Mucosa of descending colon (tissue), 3 donors: ENCODE data around the gene EFCAB12. TPM values are rescaled to one million over a fixed set of nuclear protein-coding genes. Genes with fewer than 3 reads are reported as not detected.

ENCODE experiments used
- ATAC-seq: fragments of 200-7000 bp; cut with Tn5 transposase; one replicate; pipeline ENCODE4 v1.9.1; 2020; ENCODE audit warnings: mild to moderate bottlenecking, moderate library complexity
- DNase-seq, 3 donors: peaks; one replicate each; pipeline ENCODE4 v3.0.0-alpha.2; 2020
- H3K36me3 ChIP-seq: fragments of 200-600 bp; one replicate; pipeline ENCODE4 v1.8.0; 2021; ENCODE audit warnings: low read depth, mild to moderate bottlenecking
- H3K4me1 ChIP-seq: fragments of 200-600 bp; one replicate; pipeline ENCODE4 v1.8.0; 2021; ENCODE audit warnings: low read depth, mild to moderate bottlenecking
- H3K4me3 ChIP-seq: fragments of 200-600 bp; one replicate; pipeline ENCODE4 v1.8.0; 2021; ENCODE audit warnings: mild to moderate bottlenecking
- H3K9me3 ChIP-seq: fragments of 200-600 bp; one replicate; pipeline ENCODE4 v1.8.0; 2021; ENCODE audit warnings: mild to moderate bottlenecking
- CTCF ChIP-seq: fragments of 200-600 bp; IDR thresholded peaks from one replicate; pipeline ENCODE4 v1.8.0; 2022; ENCODE audit warnings: antibody characterized with exemption, mild to moderate bottlenecking
- intact Hi-C, 2 donors: fragments of 100-400 bp; cut with DNase I in 1 of 2; cut with micrococcal nuclease in 1 of 2; formaldehyde crosslinking; loops; one replicate each; pipeline versions ENCODE4 v1.11.0 to v1.11.1; 2022; cut with DNase I, micrococcal nuclease
- total RNA-seq, 3 donors: library from RNA; stranded (reverse); fragmentation: NEBNext Ultra II Directional in 2 of 3; extraction: Animal tissue kit (Norgen Biotek cat#: 25700) in 2 of 3; gene quantifications; one replicate each; pipeline versions ENCODE4 v1.2.1 to v1.2.4, GENCODE V29; 2021 to 2023
- donor health status: DM: no; HTN: no; CAD: no; lungs with moderate emphysema.
- donor health status: DM: no; HTN: no; CAD: no.
- donor health status: DM: no; HTN: yes; CAD: no.

Gene EFCAB12
- total RNA-seq, 3 donors from 2014 or later = 0.38 to 0.69 (median 0.58) TPM

- H3K36me3 ChIP-seq = no peaks in the 10 kb centered on the region
- DNase-seq = no peak
- no peaks in the 10 kb centered on the region for H3K4me1 ChIP-seq
- no peak for ATAC-seq
- no peaks in the 10 kb centered on the region for H3K9me3 ChIP-seq
- TF ChIP-seq CTCF = no peak
- intact Hi-C loops = no loop called here
- no peak overlapping the region for H3K4me3 ChIP-seq
Measured at GRCh38 chr3:129460155-129460554, 31.7 kb upstream of the EFCAB12 start.

GRCh38 chr3:129453732-129454131 lies 25.3 kb upstream of the EFCAB12 start:
- no peak for ATAC-seq
- no peak overlapping the region for H3K4me3 ChIP-seq
- H3K36me3 ChIP-seq = no peaks in the 10 kb centered on the region
- no peak for TF ChIP-seq CTCF
- no peaks in the 10 kb centered on the region for H3K9me3 ChIP-seq
- H3K4me1 ChIP-seq = no peaks in the 10 kb centered on the region
- no peak for DNase-seq
- intact Hi-C loops = no loop called here

- H3K4me3 ChIP-seq = no peak overlapping the region
- ATAC-seq = no peak
- intact Hi-C loops = no loop called here
Measured at GRCh38 chr3:129449279-129450115, 21.1 kb upstream of the EFCAB12 start.

GRCh38 chr3:129448186-129448895 lies 19.9 kb upstream of the EFCAB12 start:
- DNase-seq (no peak), ATAC-seq (no peak)
- Histone ChIP-seq H3K36me3 (no peaks in the 10 kb centered on the region), H3K4me3 (no peak overlapping the region), H3K4me1 (no peaks in the 10 kb centered on the region), H3K9me3 (no peaks in the 10 kb centered on the region)
- intact Hi-C loops = no loop called here
- no peak for TF ChIP-seq CTCF

More at GRCh38 chr3:129449279-129450115, 21.1 kb upstream of the EFCAB12 start:
- Histone ChIP-seq H3K9me3 (no peaks in the 10 kb centered on the region), H3K36me3 (no peaks in the 10 kb centered on the region), H3K4me1 (no peaks in the 10 kb centered on the region)
- no peak for TF ChIP-seq CTCF
- DNase-seq = no peak

GRCh38 chr3:129446926-129447325 lies 18.5 kb upstream of the EFCAB12 start:
- H3K4me1 ChIP-seq = no peaks in the 10 kb centered on the region
- H3K36me3 ChIP-seq = no peaks in the 10 kb centered on the region
- intact Hi-C loops = no loop called here
- DNase-seq = no peak
- ATAC-seq = no peak
- H3K4me3 ChIP-seq = no peak overlapping the region
- no peaks in the 10 kb centered on the region for H3K9me3 ChIP-seq
- TF ChIP-seq CTCF = no peak
